HG03342 (cell line): ENCODE results near the gene USP28.

Source experiments
- ATAC-seq: cut with Tn5 transposase; IDR thresholded peaks from one replicate; pipeline ENCODE4 v1.9.1; 2021; ENCODE audit warnings: mild to moderate bottlenecking, moderate library complexity; ENCODE audit not compliant: unreplicated experiment

Gene USP28

DNA sequence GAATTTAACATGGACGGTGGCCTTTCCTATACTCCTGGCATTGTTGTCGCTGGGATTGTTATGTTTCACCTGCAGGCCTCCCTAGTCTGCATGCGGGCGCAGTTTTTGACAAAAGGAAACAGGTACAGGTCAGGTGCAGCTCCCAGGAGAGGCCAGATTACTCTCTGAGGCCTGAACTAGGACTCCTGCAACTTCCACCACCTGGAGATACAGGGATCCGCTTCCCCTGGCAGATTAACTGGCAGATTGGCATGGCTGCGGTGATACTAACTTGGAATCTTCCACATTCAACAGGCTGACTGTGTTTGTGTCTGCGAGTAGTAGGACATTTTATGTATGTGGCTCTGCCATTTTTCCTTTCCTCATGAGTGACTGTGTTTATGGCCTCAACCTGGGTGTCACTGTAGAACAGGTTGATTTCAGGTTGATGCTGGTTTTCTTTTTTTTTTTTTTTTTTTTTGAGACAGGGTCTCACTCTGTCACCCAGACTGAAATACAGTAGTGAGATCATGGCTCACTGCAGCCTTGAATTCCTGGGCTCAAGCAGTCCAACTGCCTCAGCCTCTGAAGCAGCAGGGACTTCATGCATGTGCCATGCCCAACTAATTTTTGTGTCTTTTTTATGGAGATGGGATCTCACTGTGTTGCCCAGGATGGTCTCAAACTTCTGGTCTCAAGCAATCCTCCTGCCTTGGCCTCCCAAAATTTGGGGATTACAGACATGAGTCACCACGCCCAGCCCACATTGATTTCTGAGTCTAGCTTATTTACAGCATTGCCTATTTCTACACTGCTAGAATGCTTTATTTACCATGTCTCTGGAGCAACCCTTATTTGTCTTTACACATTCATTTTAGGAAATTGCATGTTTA is 1.7 kb upstream of the USP28 start:
- no peak for ATAC-seq

DNA sequence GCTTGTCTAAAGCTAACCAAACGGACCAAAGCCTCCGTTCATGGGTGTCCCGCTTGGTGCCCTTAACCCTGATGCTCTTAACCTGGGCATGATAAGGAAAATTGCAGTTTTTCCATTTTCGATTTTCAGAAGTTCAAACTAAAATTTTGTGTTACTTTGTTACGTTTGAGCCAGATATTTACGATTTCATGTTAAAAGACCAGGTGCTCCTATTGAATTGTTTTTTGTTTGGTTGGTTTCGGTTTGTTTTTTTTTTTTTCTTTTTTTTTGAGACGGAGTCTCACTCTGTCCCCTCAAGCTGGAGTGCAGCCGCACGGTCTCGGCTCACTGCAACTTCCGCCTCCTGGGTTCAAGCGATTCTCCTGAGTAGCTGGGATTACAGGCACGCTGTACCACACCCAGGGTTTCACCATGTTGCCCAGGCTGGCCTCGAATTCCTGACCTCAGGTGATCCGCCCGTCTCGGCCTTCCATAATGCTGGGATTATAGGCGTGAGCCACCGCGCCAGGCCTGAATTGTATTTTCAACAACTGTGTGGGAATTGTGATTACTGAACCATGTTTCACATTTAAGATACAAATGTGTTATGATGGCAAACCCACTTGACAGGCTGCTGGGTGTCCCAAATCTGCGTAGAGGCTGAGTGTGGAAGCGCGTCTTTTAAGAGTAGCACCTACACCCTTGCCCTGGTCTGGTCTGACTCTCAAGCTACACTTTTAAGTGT is 864 bp upstream of the USP28 start:
- ATAC-seq: no peak

DNA sequence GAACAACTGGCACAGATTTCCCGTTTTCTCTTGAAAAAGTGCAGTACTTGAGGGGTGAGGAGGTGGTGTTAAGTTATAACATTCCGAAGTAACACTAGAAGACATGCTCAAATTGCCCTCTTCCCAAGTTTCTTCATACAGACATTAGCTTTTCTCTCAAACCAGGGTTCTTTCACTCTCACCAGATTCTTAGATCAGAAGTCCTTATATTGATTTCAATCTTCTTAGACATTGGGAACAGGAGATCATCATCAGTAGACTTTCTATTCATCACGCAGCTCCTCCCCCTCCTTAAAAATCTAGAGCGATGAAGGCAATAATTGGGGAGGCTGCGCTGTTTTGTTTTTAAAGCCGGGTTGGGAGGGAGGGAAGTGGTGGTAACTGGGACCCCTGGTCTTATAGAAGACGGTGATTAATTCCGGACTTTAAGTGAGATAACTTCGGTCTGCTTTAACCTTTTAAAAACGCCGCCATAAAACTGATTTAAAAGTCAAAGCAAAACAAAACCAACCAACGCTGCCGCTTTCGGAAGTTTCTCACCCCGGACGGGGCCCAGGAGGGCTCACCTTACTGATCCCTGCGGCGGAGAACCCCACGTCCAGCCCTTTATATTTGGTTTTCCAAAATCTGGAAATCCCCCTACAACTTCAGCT is 665 bp downstream of the USP28 start:
- ATAC-seq: peak; percentile 35

DNA sequence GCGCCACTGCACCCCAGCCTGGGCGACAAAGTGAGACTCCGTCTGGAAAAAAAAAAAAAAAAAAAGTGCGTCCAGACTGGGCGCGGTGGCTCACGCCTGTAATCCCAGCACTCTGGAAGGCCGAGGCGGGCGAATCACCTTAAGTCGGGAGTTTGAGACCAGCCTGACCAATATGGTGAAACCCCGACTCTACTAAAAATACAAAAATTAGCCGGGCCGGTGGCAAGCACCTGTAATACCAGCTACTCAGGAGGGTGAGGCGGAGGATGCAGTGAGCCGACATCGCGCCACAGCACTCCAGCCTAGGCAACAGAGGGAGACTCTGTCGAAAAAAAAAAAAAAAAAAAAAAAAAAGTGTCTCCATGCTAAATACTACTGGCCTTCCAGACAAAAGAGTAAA is 1.3 kb downstream of the USP28 start:
- no peak for ATAC-seq

DNA sequence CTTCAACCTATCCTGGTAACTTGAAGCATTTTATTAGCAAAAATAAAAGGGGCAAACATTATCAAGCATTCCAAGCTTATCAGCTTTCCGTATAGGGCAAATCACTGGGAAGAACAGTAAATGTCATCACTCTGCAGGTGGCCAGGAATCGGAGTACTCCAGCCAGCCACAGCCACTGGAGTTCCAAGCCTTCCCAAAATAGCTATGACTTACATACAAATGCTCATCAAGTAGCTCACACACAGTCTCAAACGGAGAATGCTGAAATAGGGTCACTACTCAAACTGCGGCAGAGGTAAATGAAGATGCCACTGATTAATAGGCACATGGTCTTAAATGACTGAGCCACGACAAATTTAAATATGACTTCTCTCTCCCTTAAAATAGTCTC is 2.1 kb downstream of the USP28 start:
- no peak for ATAC-seq

DNA sequence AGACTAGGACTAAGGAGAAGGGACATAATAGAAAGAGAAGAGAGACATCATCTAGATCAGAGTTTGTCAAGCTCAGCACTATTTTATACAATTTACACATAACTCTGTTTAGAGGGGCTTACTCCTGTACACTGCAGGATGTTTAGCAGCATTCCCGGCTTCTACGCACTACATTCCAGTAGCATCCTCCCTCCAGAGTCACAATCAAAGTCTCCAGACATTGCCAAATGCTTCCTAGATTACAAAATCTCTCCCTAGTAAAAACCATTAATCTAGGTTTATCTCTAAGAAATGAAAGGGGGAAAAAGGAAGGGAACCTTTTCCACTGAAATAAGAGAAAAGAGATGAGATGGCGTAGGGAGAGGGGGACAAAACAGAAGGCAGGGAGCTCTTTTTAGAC is 4.0 kb downstream of the USP28 start:
- no peak for ATAC-seq

DNA sequence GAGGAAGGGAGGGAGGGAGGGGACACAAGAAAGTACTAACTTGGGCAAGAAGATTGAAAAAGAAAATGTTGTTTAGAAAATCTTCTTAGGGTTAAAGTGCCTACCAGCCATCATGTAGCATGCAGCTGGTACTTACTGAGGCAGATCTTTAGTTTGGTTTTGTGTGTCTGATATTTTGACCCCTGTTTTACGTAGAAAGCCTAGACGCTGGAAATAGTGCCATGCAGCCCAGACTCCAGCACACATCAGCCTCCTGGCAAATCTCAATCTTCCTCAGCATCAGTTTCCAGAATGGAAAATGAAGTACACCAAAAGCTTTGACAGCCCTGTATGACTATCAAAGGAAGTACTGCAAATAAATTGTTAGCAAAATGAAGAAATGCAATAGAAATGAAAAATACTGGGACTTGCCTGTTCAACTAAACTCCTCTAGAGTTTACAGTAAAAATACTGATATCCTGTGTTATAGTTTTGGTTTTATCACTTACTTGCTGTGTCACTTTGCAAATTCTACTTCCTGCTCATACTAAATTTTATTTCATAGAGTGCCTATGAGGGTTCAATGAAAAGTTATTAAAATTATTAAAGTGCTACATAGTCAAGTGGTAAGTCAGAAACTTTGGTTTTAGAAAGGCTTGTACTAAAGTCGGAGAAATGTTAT is 7.4 kb downstream of the USP28 start:
- ATAC-seq: no peak

DNA sequence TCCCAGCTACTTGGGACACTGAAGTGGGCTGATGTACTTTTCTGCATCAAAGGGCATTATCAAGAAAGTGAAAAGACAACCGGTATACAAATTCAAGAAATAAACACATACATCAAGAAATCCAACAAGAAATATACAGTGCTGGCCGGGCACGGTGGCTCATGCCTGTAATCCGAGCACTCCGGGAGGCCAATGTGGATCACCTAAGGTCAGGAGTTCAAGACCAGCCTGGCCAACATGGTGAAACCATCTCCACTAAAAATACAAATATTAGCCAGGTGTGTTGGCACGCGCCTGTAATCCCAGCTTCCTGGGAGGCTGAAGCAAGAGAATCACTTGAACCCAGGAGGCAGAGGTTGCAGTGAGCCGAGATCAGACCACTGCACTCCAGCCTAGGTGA is 9.5 kb downstream of the USP28 start:
- no peak for ATAC-seq

DNA sequence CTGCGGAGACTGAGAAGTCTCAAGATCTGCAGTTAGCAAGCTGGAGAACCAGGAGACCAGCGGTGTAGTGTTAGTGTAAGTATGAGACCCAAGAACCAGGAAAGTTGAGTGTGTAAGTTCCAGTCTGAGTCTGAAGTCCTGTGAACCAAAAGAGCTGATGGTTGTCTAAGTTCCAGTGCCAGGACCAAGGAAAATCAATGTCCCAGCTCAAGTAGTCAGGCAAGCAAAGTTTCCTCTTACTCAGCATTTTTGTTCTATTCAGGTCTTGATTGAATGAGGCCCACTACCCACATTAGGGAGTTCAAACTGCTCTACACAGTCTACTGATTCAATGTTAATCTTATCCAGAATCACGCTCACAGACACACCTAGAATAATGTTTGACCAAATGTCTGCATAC is 11.0 kb downstream of the USP28 start:
- no peak for ATAC-seq

DNA sequence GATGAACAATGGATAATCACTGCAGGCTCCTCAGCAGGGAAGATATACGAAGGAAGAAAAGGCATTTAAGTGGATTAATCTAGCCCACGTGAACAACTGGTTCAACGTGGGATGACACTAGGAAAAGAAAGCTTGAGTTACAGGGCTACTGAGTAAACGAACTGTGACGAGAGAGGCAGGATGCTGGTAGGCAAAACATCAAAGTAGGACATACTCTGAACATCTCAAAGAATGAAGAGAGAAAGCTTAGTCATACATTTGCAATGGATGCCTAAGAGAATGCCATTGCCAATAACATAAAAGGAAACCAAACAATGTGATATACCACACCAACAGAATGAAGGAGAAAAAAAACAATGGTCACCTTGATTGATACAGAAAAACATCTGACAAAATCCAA is 12.9 kb downstream of the USP28 start:
- no peak for ATAC-seq

DNA sequence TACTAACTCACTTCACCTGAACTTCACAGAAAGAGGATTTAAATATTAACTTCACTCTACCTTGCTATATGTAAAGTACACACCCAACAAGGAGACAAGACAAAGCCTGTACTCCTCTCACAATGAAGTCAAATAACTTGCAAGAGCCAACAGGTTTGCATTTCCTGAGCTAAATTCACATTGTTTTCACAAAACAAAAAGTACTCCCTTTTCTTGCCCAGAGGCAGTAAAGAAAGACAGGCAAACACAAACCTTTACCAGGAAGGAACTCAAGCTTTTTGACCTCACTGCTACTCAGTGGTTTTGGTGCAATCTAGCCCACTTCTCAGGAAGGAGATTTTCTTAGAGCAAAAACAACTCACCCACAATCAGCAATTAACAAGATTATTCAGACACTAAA is 15.7 kb downstream of the USP28 start:
- no peak for ATAC-seq

DNA sequence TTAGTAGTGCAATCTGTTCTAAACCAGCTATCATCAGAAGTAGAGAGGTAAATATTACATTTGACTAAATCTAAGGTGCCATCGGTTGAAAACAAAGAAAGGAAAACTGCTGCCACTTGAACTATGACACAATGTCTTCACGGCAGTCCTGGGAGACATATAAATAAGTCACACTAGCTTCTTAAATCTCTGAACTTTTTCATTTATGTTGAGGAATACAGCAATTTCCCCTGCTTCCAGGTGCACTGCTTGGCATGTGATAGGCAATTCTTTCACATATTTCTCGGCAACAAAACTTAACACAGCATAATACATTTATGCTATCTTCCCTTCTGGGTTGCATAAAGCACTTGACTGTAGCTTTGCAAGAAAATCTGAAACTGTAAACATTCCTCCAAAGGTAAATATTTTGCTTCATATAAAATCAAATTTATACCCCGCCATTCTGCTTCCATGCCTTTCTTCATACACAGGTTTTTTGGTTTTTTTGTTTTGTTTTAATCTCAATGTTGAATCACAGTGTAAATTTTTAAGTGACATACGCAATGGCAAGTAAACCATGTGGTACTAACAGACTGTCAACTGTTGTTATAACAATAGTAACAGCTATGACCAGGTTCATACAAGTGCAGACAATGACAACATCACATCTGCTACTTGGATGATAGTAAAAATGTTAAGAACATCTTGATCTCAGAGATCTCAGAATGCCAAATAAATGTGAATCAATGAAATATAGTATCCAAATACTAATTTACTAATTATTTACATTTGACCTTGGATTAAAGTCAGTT is 18.2 kb downstream of the USP28 start:
- ATAC-seq: no peak

DNA sequence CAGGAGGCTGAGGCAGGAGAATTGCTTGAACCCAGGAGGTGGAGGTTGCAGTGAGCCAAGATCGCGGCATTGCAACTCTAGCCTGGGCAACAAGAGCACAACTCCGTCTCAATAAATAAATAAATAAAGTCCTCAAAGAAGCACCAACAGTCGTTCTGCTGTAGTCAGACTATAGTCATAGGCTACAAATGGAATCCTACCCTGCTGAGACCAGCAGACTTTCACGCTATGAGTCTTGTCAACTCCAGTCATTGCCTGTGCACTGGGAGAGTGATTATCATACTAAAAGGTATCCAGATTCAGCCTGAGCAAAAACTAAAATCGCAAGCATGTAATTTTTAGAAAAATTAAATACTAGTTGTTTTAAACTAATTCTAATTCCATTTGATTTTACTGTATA is 19.6 kb downstream of the USP28 start:
- no peak for ATAC-seq

DNA sequence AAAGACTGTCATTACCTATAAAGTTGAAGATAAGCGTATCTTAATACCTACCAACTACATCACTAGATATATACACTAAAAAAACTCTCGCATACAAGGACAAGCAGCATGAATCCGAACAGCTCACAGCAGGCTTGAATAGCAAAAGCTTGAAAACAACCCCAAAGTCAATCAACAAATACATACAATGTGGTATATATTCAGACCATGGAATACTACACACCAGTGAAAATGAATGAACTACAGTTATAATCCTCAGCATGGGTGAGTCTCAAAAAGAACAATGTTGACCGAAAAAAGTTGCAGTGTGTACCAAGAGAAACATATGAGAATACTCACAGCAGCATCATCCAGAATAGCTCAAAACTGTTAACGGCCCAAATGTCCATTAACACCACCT is 25.2 kb downstream of the USP28 start:
- no peak for ATAC-seq

DNA sequence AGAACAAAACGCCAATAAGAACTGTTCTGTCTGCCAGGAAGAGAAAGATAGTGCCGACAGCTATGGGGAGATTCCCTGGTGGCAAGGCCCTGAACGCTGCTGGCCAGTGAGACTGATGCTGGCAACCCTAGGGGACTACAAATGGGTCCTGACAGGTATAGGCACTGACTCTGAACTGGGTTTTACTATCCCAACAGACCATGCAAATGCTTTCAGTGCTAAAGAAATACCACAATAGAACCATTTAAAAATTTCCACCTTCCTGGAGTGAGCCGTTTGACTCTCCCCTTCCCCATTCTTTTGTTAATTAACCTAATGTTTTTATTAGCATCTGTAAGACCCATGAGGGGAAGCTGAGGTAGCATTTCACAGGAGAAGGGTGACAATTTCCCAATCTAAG is 25.7 kb downstream of the USP28 start:
- ATAC-seq: no peak

DNA sequence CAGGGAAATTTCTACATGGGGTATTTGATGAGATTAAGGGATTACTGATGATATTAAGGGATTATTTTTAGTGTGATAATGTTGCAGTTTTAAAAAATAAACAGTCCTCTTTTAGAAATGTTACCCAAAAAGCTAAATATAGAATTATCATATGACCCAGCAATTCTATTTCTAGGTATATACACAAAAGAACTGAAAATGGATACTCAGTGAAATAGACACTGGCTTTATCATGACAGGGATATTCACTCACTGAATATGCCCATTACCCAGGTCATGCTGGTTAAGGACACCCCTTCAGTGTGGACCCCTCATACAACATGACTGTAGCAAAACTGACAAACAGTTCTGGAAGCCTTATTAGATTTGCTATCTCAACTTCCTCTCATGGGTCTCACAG is 27.8 kb downstream of the USP28 start:
- no peak for ATAC-seq

DNA sequence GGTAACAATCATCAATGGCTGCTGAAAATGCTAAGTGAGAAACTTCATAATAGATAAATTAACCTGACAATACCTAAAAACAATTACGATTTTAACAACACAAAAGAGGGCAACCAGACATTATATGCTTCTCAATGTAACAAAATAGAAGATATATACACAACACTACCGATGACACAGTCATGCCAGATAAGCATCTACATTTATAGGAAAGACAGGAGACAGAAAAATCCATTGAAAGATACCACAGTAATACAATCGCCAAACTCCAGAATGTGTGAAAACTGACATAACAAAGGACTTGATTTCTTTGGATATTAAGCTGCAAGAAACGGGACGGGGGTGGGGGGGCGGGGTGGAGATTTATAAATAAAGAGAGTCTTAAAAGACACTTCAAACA is 28.3 kb downstream of the USP28 start:
- ATAC-seq: no peak

DNA sequence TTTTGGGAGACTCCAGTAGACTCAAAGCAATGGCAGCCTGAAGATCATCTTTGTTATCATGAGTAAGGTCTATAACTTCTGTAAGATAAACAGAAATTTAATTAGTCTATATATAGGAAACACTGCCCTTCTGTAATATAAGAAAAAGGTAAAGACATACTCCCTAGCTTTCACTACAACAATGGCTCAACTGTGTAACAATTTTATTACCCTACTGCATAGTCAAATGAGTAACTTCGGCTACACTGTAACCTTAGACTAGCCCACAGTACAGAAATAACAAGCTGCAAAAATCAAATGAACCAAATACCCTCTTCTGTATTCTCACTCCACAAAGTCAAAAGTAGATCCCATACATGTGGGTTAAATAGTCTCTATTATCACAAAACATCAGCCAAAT is 33.7 kb downstream of the USP28 start:
- ATAC-seq: no peak

DNA sequence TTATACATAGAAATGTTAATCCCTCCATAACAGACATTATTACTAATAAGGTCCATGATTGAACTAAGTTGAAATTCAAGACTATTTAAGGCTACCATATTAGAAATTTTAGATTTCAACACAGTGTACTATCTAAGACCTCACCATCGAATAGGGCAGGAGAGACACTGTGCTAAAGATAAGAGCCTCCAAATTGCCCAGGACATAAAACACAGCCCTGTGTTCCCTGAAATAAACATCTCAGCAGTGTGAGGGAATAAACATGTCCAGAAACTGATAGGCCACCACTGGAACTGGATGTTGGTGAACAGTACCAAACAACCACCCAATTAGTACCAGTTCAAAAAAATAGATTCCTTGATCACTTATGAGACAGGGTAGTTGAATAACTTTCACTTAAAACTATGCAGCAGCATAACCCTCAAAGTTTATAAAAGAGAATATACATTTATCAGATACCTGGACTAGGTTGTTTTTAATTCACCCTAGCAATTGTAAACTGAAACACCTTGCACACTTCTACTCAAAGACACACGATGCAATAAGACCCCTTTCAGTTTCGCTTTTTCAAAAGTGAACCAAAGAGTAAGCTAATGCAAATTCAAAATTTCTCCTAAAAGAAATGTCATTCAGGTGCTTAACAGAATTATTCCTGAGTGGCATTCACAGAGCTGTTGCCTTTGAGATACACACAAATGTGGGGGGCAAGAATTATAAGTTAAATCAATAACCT is 34.3 kb downstream of the USP28 start:
- ATAC-seq: peak; percentile 34

DNA sequence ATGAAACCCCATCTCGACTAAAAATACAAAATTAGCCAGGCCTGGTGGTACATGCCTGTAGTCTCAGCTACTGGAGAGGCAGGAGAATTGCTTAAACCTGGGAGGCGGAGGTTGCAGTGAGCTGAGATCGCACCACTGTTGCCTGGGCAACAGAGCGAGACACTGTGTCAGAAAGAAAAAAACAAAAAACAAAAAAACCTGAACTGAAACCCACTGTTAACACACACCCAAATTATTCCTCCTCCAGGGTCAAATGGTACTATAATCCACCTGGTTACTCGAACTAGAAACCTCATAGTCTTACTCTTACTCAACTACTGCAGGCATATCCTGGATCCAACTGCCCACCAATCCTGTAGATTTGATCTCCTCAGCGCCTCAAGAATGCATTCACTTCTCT is 35.5 kb downstream of the USP28 start:
- peak; percentile 91 for ATAC-seq
